Epithelial cell of proximal tubule (primary cell): ENCODE measurements around the gene ADRA2B. TPM values are rescaled to one million over a fixed set of nuclear protein-coding genes. Genes with fewer than 3 reads are reported as not detected.
A peak's percentile ranks its signal among the peaks of the same experiment; 100 is the strongest.

Experiments used
- DNase-seq: peaks from one replicate; pipeline ENCODE4 v3.0.0-alpha.2; 2011; ENCODE audit warnings: low read depth
- H3K4me3 ChIP-seq: 2 replicates; pipeline ENCODE4 v1.5.1; 2011; ENCODE audit warnings: low read depth, mild to moderate bottlenecking, low read length
- CTCF ChIP-seq: conservative IDR thresholded peaks from 2 replicates; pipeline ENCODE4 v1.5.1; 2012; ENCODE audit warnings: low read depth, mild to moderate bottlenecking, low read length
- total RNA-seq: library from RNA; depleted of rRNA; stranded (reverse); fragments of >200 nt; gene quantifications from 2 replicates; pipeline ENCODE4 v1.2.3, GENCODE V29; 2015

The ADRA2B gene
- total RNA-seq, 1 donor from 2014 or later = 0.23 TPM

- DNase-seq = no peak
- TF ChIP-seq CTCF = peak; percentile 66
- no peak within 1 kb of the TSS for H3K4me3 ChIP-seq
Measured at GRCh38 chr2:96138179-96139145, 22.1 kb upstream of the ADRA2B start, which contains the start of gene ASTL. ASTL (minus strand) TSS chr2:96138502; CDS start chr2:96138436, 66 bp downstream.

- no peak for DNase-seq
- no peak for TF ChIP-seq CTCF
- no peak overlapping the region for H3K4me3 ChIP-seq
Measured at GRCh38 chr2:96137321-96138178, 21.2 kb upstream of the ADRA2B start.

GRCh38 chr2:96136129-96136720 lies 19.9 kb upstream of the ADRA2B start:
- H3K4me3 ChIP-seq = no peak overlapping the region
- TF ChIP-seq CTCF = no peak
- DNase-seq = no peak

- DNase-seq = no peak
- no peak overlapping the region for H3K4me3 ChIP-seq
- TF ChIP-seq CTCF = no peak
Measured at GRCh38 chr2:96135621-96136020, 19.2 kb upstream of the ADRA2B start.

GRCh38 chr2:96135171-96135570 lies 18.8 kb upstream of the ADRA2B start:
- DNase-seq = no peak
- no peak for TF ChIP-seq CTCF
- H3K4me3 ChIP-seq = no peak overlapping the region

GRCh38 chr2:96134421-96134820 lies 18.1 kb upstream of the ADRA2B start:
- H3K4me3 ChIP-seq = no peak overlapping the region
- no peak for TF ChIP-seq CTCF
- no peak for DNase-seq
